Measurements from ENCODE around the gene ATP9A.

- TF ChIP-seq ZBTB17 (tag by site-specific recombination; IDR thresholded peaks at IDR 0.05) (no peak), ZNF670 (tag by site-specific recombination; IDR thresholded peaks at IDR 0.05; ENCODE audit: low read depth) (no peak), CTCF (tag by site-specific recombination; IDR thresholded peaks at IDR 0.05) (no peak), ZBTB49 (tag by site-specific recombination; IDR thresholded peaks at IDR 0.05; ENCODE audit: low read depth) (no peak), PRDM10 (tag by site-specific recombination; IDR thresholded peaks at IDR 0.05) (no peak), ZNF274 (IDR thresholded peaks at IDR 0.05; ENCODE audit: low read length) (no peak), ZNF274 (tag by site-specific recombination; IDR thresholded peaks at IDR 0.05; ENCODE audit: borderline replicate concordance) (no peak), ZNF26 (tag by site-specific recombination; IDR thresholded peaks at IDR 0.05) (no peak), ZNF830 (tag by site-specific recombination; IDR thresholded peaks at IDR 0.05; ENCODE audit: low read depth) (no peak), MEIS1 (CRISPR knock-in tag; IDR thresholded peaks at IDR 0.05; ENCODE audit: borderline replicate concordance) (no peak), ZNF146 (tag by site-specific recombination; IDR thresholded peaks at IDR 0.05) (no peak), ZNF292 (tag by site-specific recombination; IDR thresholded peaks at IDR 0.05; ENCODE audit: borderline replicate concordance, low read depth) (no peak), ZNF639 (tag by site-specific recombination; IDR thresholded peaks at IDR 0.05) (no peak), ZNF174 (tag by site-specific recombination; IDR thresholded peaks at IDR 0.05) (no peak)
- TF ChIP-seq, protein P1, sequence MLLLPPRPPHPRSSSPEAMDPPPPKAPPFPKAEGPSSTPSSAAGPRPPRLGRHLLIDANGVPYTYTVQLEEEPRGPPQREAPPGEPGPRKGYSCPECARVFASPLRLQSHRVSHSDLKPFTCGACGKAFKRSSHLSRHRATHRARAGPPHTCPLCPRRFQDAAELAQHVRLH (tag by site-specific recombination; IDR thresholded peaks at IDR 0.05) = no peak
These were observed 35.1 kb downstream of the ATP9A start for GRCh38 chr20:51733070-51733469.

Data from HEK293 (cell line).